Measurements from ENCODE around the gene RARB. TPM values are rescaled to one million over a fixed set of nuclear protein-coding genes. Genes with fewer than 3 reads are reported as not detected.

The RARB gene
- total and polyA plus RNA-seq, 8 donors: 1.7 to 28.0 (median 9.0) TPM

DNA sequence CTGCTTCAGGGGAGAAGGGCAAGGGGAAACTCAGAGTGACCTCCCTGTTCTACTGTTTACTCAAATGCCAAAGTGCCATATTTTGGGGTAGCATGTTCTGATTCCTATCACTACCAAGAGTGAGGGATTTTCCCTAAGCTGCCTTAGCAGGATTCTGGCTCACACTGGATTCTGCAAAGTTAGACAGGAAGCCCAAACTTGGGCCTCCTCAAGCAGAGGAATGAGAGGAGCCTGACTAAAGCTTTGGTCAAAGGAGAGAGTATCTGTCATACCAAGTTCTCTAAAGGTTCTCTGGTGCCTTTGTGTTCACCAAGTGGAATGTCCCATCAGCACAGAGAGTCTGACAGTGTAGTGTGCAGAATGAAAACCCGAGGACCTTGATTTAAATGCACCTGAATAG, 8.8 kb upstream of the RARB start:
- H3K4me1 ChIP-seq: peaks cover 0 to 7% (median 1%) of the 10 kb centered on the region in 4 donors
- DNase-seq: no peak
- H3K9me3 ChIP-seq: peaks cover 0 to 10% (median 0%) of the 10 kb centered on the region in 4 donors
- no peak overlapping the region for H3K27ac ChIP-seq
- TF ChIP-seq, protein P1, sequence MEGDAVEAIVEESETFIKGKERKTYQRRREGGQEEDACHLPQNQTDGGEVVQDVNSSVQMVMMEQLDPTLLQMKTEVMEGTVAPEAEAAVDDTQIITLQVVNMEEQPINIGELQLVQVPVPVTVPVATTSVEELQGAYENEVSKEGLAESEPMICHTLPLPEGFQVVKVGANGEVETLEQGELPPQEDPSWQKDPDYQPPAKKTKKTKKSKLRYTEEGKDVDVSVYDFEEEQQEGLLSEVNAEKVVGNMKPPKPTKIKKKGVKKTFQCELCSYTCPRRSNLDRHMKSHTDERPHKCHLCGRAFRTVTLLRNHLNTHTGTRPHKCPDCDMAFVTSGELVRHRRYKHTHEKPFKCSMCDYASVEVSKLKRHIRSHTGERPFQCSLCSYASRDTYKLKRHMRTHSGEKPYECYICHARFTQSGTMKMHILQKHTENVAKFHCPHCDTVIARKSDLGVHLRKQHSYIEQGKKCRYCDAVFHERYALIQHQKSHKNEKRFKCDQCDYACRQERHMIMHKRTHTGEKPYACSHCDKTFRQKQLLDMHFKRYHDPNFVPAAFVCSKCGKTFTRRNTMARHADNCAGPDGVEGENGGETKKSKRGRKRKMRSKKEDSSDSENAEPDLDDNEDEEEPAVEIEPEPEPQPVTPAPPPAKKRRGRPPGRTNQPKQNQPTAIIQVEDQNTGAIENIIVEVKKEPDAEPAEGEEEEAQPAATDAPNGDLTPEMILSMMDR (IDR thresholded peaks at IDR 0.05): no peak
- WGBS, 5 donors: 67 to 88% (median 81%) methylated on average over 1 of the region's 1 CpG
- H3K4me3 ChIP-seq: no peak overlapping the region
- intact Hi-C loops (cut with DNase I; ENCODE audit: low total_unique reads): no loop called here
- H3K27me3 ChIP-seq: no peaks in the 10 kb centered on the region
- no peaks in the 10 kb centered on the region for H3K36me3 ChIP-seq

DNA sequence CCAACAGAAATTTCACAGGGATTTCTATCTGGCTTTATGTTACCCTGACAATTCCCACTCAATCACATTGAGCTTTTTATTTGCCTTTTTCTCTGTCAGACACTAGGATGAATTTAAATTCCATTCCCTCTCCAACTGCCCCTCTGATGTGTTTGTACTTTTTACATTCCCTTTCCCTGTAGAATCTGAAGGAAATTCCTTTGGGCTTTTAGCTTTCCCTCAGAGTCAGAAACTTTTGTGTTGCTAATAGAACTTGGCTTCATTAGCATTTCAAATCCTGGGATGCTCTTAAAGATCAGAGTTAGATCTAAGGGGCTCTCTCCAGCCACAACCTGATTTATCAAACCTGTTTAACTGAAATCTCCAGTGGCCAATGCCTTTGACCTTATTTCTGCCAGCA, 7.9 kb upstream of the RARB start:
- no peak for DNase-seq
- intact Hi-C loops (cut with DNase I; ENCODE audit: low total_unique reads): no loop called here
- H3K36me3 ChIP-seq: no peaks in the 10 kb centered on the region
- TF ChIP-seq POLR2AphosphoS5 (IDR thresholded peaks at IDR 0.05) (no peak), POLR2A (IDR thresholded peaks at IDR 0.05) (no peak), EP300 (IDR thresholded peaks at IDR 0.05) (no peak)
- TF ChIP-seq, protein P1 (IDR thresholded peaks at IDR 0.05): no peak
- H3K9me3 ChIP-seq: peaks cover 0 to 10% (median 0%) of the 10 kb centered on the region in 4 donors
- H3K4me3 ChIP-seq: no peak overlapping the region
- H3K27ac ChIP-seq: no peak overlapping the region
- H3K4me1 ChIP-seq: peaks cover 0 to 12% (median 4%) of the 10 kb centered on the region in 4 donors
- H3K27me3 ChIP-seq: no peaks in the 10 kb centered on the region

DNA sequence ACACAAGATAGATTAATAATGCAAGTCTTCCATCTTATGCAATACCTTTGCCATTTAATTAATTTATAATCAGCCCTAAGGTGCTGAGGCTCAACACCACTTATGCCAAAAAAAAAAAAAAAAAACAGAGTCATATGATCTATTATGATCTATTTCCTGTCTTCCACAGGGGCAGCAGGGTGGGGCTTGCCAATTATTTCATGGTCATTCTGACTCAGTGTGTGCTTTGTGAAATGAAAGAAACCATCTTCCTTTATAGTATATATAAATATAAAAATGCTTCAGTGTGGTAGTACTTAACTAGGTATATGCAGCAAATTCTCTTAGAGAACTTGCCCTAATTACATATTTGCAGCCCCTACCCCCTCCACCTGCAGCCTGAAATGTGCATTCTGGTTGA, 7.2 kb upstream of the RARB start:
- Histone ChIP-seq H3K9me3 (peaks cover 0 to 10% (median 0%) of the 10 kb centered on the region in 4 donors), H3K27me3 (no peaks in the 10 kb centered on the region), H3K4me3 (no peak overlapping the region), H3K4me1 (peaks cover 0 to 13% (median 4%) of the 10 kb centered on the region in 4 donors), H3K36me3 (no peaks in the 10 kb centered on the region), H3K27ac (no peak overlapping the region)
- TF ChIP-seq, protein P1 (IDR thresholded peaks at IDR 0.05): no peak
- TF ChIP-seq POLR2A (IDR thresholded peaks at IDR 0.05): no peak
- TF ChIP-seq POLR2AphosphoS5 (IDR thresholded peaks at IDR 0.05): no peak
- no peak for TF ChIP-seq EP300 (IDR thresholded peaks at IDR 0.05)
- intact Hi-C loops (cut with DNase I; ENCODE audit: low total_unique reads): no loop called here
- no peak for DNase-seq

DNA sequence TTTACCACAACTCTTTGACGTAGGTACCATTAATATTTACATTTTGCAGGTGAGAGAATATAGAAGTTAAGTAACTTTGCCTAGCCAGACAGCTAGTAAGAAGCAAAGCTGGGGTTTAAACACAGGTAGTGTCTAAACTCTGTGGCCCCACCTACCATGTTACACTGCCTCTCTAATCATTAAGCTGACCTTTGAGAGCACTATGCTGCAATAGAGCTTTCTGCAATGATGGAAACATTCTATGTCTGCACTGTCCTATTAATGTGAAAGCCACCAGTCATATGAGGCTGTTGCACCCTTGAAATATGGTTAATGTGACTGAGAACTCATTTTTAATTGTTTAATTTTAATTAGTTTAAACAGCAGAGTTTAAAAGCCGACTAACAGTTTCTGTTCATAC, 6.3 kb upstream of the RARB start:
- H3K27ac ChIP-seq: no peak overlapping the region
- 75 to 87% (median 79%) methylated on average over 2 of the region's 2 CpGs for WGBS, 5 donors
- intact Hi-C loops (cut with DNase I; ENCODE audit: low total_unique reads): no loop called here

More for the DNA sequence above, 6.3 kb upstream of the RARB start:
- TF ChIP-seq POLR2A (IDR thresholded peaks at IDR 0.05) (no peak), EP300 (IDR thresholded peaks at IDR 0.05) (no peak), POLR2AphosphoS5 (IDR thresholded peaks at IDR 0.05) (no peak)
- TF ChIP-seq, protein P1 (IDR thresholded peaks at IDR 0.05): no peak
- H3K36me3 ChIP-seq: no peaks in the 10 kb centered on the region
- no peaks in the 10 kb centered on the region for H3K27me3 ChIP-seq
- peaks cover 0 to 21% (median 6%) of the 10 kb centered on the region in 4 donors for H3K4me1 ChIP-seq
- peaks cover 0 to 10% (median 0%) of the 10 kb centered on the region in 4 donors for H3K9me3 ChIP-seq
- DNase-seq: no peak
- no peak overlapping the region for H3K4me3 ChIP-seq

Data from stomach (tissue), 9 donors.